ENCODE measurements around the gene AANAT.

The AANAT gene

GRCh38 chr17:76496464-76496863, 29.1 kb downstream of the AANAT start:
- no peaks in the 10 kb centered on the region for H3K9me3 Mint-ChIP-seq
- no peaks in the 10 kb centered on the region for H3K36me3 Mint-ChIP-seq (ENCODE audit: low read depth)
- peaks cover 66% of the 10 kb centered on the region for H3K4me1 Mint-ChIP-seq

GRCh38 chr17:76497699-76497978, 30.2 kb downstream of the AANAT start:
- Mint-ChIP-seq H3K27ac (no peak overlapping the region), H3K4me3 (no peak overlapping the region), H3K9me3 (no peaks in the 10 kb centered on the region), H3K27me3 (ENCODE audit: low read depth, poor library complexity) (peaks cover 35% of the 10 kb centered on the region), H3K36me3 (ENCODE audit: low read depth) (no peaks in the 10 kb centered on the region), H3K4me1 (peaks cover 67% of the 10 kb centered on the region)
- DNase-seq: no peak
- TF ChIP-seq CTCF (IDR thresholded peaks at IDR 0.05): no peak

More at GRCh38 chr17:76496464-76496863, 29.1 kb downstream of the AANAT start:
- H3K27ac Mint-ChIP-seq: no peak overlapping the region
- TF ChIP-seq CTCF (IDR thresholded peaks at IDR 0.05): no peak
- DNase-seq: no peak
- no peak overlapping the region for H3K4me3 Mint-ChIP-seq
- H3K27me3 Mint-ChIP-seq (ENCODE audit: low read depth, poor library complexity): peaks cover 31% of the 10 kb centered on the region

- Mint-ChIP-seq H3K4me1 (peaks cover 64% of the 10 kb centered on the region), H3K4me3 (peak overlapping the region; percentile 71), H3K27me3 (ENCODE audit: low read depth, poor library complexity) (peaks cover 35% of the 10 kb centered on the region), H3K9me3 (no peaks in the 10 kb centered on the region), H3K27ac (peak overlapping the region; percentile 75), H3K36me3 (ENCODE audit: low read depth) (no peaks in the 10 kb centered on the region)
- DNase-seq: peak; percentile 70
- TF ChIP-seq CTCF (IDR thresholded peaks at IDR 0.05): no peak
Observed at GRCh38 chr17:76497979-76498875, 30.8 kb downstream of the AANAT start.

GRCh38 chr17:76498876-76499251, 31.5 kb downstream of the AANAT start:
- H3K4me3 Mint-ChIP-seq: peak overlapping the region; percentile 71
- peaks cover 60% of the 10 kb centered on the region for H3K4me1 Mint-ChIP-seq
- DNase-seq: no peak
- H3K9me3 Mint-ChIP-seq: no peaks in the 10 kb centered on the region
- no peak overlapping the region for H3K27ac Mint-ChIP-seq
- no peak for TF ChIP-seq CTCF (IDR thresholded peaks at IDR 0.05)
- H3K36me3 Mint-ChIP-seq (ENCODE audit: low read depth): no peaks in the 10 kb centered on the region
- H3K27me3 Mint-ChIP-seq (ENCODE audit: low read depth, poor library complexity): peaks cover 33% of the 10 kb centered on the region

GRCh38 chr17:76499267-76499667, 31.9 kb downstream of the AANAT start:
- no peak for DNase-seq
- no peak for TF ChIP-seq CTCF (IDR thresholded peaks at IDR 0.05)
- Mint-ChIP-seq H3K27ac (no peak overlapping the region), H3K4me3 (peak overlapping the region; percentile 50), H3K9me3 (no peaks in the 10 kb centered on the region), H3K27me3 (ENCODE audit: low read depth, poor library complexity) (peaks cover 31% of the 10 kb centered on the region), H3K4me1 (peaks cover 64% of the 10 kb centered on the region), H3K36me3 (ENCODE audit: low read depth) (no peaks in the 10 kb centered on the region)

All from nephron progenitor cell (in vitro differentiated cells).